Measurements from ENCODE around the gene USP3.
A peak's percentile ranks its signal among the peaks of the same experiment; 100 is the strongest.

USP3 gene

DNA sequence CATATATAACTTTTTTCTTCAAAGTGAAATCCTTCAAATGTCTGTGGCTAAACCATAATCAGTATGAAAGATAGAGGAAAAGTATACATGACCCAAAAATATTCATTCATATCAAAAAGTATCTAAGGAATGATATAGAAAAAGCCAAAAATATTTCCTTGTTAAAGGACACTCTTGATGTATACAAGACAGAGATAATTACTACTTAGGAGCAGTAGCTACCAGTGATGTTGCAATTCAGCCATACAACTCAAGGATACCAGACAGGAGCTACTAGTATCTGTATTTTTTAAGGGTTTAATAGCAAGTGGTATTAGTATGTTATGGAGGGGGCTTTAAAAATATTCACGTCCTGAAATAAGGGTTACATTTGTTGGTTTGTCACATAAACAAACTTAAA is 129.8 kb downstream of the USP3 start:
- H3K4me3 Mint-ChIP-seq, result no peak overlapping the region

GRCh38 chr15:63636518-63637061 is 132.2 kb downstream of the USP3 start:
- DNase-seq (ENCODE audit: low spot score in 2 of 2), result no peak
- Mint-ChIP-seq H3K4me1 (no peaks in the 10 kb centered on the region), H3K27me3 (no peaks in the 10 kb centered on the region), H3K27ac (ENCODE audit: low read depth) (no peak overlapping the region), H3K9me3 (no peaks in the 10 kb centered on the region), H3K4me3 (no peak overlapping the region), H3K36me3 (ENCODE audit: insufficient read depth) (peaks cover 65% of the 10 kb centered on the region)
- ATAC-seq (replicated peaks; ENCODE audit: extremely low read depth, poor library complexity, severe bottlenecking), result no peak

More for the DNA sequence above, 129.8 kb downstream of the USP3 start:
- peaks cover 71% of the 10 kb centered on the region for H3K36me3 Mint-ChIP-seq (ENCODE audit: insufficient read depth)
- ATAC-seq (replicated peaks; ENCODE audit: extremely low read depth, poor library complexity, severe bottlenecking) (no peak), DNase-seq (ENCODE audit: low spot score in 2 of 2) (no peak)
- no peaks in the 10 kb centered on the region for H3K9me3 Mint-ChIP-seq
- H3K27ac Mint-ChIP-seq (ENCODE audit: low read depth), result no peak overlapping the region
- no peaks in the 10 kb centered on the region for H3K4me1 Mint-ChIP-seq
- no peaks in the 10 kb centered on the region for H3K27me3 Mint-ChIP-seq

- no peaks in the 10 kb centered on the region for H3K27me3 Mint-ChIP-seq
- peaks cover 56% of the 10 kb centered on the region for H3K36me3 Mint-ChIP-seq (ENCODE audit: insufficient read depth)
- no peaks in the 10 kb centered on the region for H3K9me3 Mint-ChIP-seq
- no peak overlapping the region for H3K4me3 Mint-ChIP-seq
- peak overlapping the region; percentile 8 for H3K27ac Mint-ChIP-seq (ENCODE audit: low read depth)
- no peaks in the 10 kb centered on the region for H3K4me1 Mint-ChIP-seq
- DNase-seq (ENCODE audit: low spot score in 2 of 2) (no peak), ATAC-seq (replicated peaks; ENCODE audit: extremely low read depth, poor library complexity, severe bottlenecking) (no peak)
Measured at GRCh38 chr15:63638839-63639238, 134.4 kb downstream of the USP3 start.

- Mint-ChIP-seq H3K36me3 (ENCODE audit: insufficient read depth) (peaks cover 54% of the 10 kb centered on the region), H3K4me3 (no peak overlapping the region), H3K27me3 (no peaks in the 10 kb centered on the region), H3K4me1 (no peaks in the 10 kb centered on the region), H3K27ac (ENCODE audit: low read depth) (no peak overlapping the region), H3K9me3 (no peaks in the 10 kb centered on the region)
- ATAC-seq (replicated peaks; ENCODE audit: extremely low read depth, poor library complexity, severe bottlenecking) (no peak), DNase-seq (ENCODE audit: low spot score in 2 of 2) (no peak)
Measured at GRCh38 chr15:63640146-63640545, 135.8 kb downstream of the USP3 start.

Data from central memory CD8-positive, alpha-beta T cell (primary cell).